ENCODE measurements around the gene CALHM3.

DNA sequence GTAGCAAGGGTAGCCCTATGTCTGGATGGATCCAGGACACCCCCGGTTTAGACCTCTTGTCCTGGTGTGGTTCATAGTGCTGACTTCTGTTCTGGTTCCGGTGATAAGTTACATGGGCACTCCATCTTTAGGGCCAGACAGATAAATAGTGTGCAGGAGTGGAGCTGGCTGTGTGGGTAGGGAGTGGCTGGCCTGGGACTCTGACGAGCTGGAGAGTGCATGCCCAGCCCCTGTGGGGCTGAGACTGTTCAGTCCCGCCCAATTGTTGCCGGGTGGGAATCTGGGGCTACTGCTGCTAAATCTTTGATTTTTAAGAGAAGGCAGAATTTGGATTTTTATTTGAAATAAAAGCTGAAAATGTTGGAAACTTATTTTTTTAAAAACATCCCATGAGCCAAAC lies 55.3 kb downstream of the CALHM3 start:
- TF ChIP-seq FOSL1 (CRISPR knock-in tag; IDR thresholded peaks at IDR 0.05; ENCODE audit: borderline replicate concordance): no peak
- no peak for TF ChIP-seq EZH2 (conservative IDR thresholded peaks at IDR 0.05; ENCODE audit: low read depth, low read length)
- TF ChIP-seq, protein P1, sequence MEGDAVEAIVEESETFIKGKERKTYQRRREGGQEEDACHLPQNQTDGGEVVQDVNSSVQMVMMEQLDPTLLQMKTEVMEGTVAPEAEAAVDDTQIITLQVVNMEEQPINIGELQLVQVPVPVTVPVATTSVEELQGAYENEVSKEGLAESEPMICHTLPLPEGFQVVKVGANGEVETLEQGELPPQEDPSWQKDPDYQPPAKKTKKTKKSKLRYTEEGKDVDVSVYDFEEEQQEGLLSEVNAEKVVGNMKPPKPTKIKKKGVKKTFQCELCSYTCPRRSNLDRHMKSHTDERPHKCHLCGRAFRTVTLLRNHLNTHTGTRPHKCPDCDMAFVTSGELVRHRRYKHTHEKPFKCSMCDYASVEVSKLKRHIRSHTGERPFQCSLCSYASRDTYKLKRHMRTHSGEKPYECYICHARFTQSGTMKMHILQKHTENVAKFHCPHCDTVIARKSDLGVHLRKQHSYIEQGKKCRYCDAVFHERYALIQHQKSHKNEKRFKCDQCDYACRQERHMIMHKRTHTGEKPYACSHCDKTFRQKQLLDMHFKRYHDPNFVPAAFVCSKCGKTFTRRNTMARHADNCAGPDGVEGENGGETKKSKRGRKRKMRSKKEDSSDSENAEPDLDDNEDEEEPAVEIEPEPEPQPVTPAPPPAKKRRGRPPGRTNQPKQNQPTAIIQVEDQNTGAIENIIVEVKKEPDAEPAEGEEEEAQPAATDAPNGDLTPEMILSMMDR (CRISPR knock-in tag; IDR thresholded peaks at IDR 0.05): no peak
- no peak for TF ChIP-seq SMC3 (IDR thresholded peaks at IDR 0.05; ENCODE audit: low read length)
- TF ChIP-seq, protein P2, sequence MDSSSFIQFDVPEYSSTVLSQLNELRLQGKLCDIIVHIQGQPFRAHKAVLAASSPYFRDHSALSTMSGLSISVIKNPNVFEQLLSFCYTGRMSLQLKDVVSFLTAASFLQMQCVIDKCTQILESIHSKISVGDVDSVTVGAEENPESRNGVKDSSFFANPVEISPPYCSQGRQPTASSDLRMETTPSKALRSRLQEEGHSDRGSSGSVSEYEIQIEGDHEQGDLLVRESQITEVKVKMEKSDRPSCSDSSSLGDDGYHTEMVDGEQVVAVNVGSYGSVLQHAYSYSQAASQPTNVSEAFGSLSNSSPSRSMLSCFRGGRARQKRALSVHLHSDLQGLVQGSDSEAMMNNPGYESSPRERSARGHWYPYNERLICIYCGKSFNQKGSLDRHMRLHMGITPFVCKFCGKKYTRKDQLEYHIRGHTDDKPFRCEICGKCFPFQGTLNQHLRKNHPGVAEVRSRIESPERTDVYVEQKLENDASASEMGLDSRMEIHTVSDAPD (CRISPR knock-in tag; IDR thresholded peaks at IDR 0.05): no peak
- TF ChIP-seq POLR2AphosphoS5 (IDR thresholded peaks at IDR 0.05; ENCODE audit: low read depth, low read length): no peak
- TF ChIP-seq, protein P3, sequence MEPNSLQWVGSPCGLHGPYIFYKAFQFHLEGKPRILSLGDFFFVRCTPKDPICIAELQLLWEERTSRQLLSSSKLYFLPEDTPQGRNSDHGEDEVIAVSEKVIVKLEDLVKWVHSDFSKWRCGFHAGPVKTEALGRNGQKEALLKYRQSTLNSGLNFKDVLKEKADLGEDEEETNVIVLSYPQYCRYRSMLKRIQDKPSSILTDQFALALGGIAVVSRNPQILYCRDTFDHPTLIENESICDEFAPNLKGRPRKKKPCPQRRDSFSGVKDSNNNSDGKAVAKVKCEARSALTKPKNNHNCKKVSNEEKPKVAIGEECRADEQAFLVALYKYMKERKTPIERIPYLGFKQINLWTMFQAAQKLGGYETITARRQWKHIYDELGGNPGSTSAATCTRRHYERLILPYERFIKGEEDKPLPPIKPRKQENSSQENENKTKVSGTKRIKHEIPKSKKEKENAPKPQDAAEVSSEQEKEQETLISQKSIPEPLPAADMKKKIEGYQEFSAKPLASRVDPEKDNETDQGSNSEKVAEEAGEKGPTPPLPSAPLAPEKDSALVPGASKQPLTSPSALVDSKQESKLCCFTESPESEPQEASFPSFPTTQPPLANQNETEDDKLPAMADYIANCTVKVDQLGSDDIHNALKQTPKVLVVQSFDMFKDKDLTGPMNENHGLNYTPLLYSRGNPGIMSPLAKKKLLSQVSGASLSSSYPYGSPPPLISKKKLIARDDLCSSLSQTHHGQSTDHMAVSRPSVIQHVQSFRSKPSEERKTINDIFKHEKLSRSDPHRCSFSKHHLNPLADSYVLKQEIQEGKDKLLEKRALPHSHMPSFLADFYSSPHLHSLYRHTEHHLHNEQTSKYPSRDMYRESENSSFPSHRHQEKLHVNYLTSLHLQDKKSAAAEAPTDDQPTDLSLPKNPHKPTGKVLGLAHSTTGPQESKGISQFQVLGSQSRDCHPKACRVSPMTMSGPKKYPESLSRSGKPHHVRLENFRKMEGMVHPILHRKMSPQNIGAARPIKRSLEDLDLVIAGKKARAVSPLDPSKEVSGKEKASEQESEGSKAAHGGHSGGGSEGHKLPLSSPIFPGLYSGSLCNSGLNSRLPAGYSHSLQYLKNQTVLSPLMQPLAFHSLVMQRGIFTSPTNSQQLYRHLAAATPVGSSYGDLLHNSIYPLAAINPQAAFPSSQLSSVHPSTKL (CRISPR knock-in tag; IDR thresholded peaks at IDR 0.05): no peak
- TF ChIP-seq ASH2L (IDR thresholded peaks at IDR 0.05; ENCODE audit: insufficient read length, low read depth, low read length): no peak
- TF ChIP-seq KLF11 (CRISPR knock-in tag; IDR thresholded peaks at IDR 0.05): no peak
- TF ChIP-seq RAD21 (CRISPR knock-in tag; IDR thresholded peaks at IDR 0.05): no peak
- TF ChIP-seq HDAC6 (IDR thresholded peaks at IDR 0.05; ENCODE audit: low read depth, low read length): no peak
